GM19463 (cell line): ENCODE data around the gene JAK2.

Experiments used
- ATAC-seq: cut with Tn5 transposase; IDR thresholded peaks from one replicate; pipeline ENCODE4 v1.9.1; 2021; ENCODE audit warnings: mild to moderate bottlenecking, moderate library complexity; ENCODE audit not compliant: unreplicated experiment

The JAK2 gene

GRCh38 chr9:5122516-5122915, 137.4 kb downstream of the JAK2 start:
- ATAC-seq, result no peak

GRCh38 chr9:5140151-5140550, 155.1 kb downstream of the JAK2 start:
- no peak for ATAC-seq

- ATAC-seq, result no peak
Measured at GRCh38 chr9:5144217-5144616, 159.1 kb downstream of the JAK2 start.

- no peak for ATAC-seq
Measured at GRCh38 chr9:5146241-5146640, 161.2 kb downstream of the JAK2 start.
